Esophagus squamous epithelium (tissue), 4 donors: Measurements from ENCODE around the gene EVL.

Experiments
- POLR2A ChIP-seq, 4 donors: fragments of 450-650 bp; IDR thresholded peaks; one replicate each; pipeline ENCODE4 v1.6.1; 2017; ENCODE audit warnings: antibody characterized with exemption in 4 of 4, mild to moderate bottlenecking in 4 of 4, moderate library complexity in 3 of 4
- TF ChIP-seq, protein P1 (sequence below), 6 experiments: fragments of 450-650 bp in 4 of 6; fragments of 200-600 bp in 2 of 6; sonication (generic) in 2 of 6; IDR thresholded peaks; one replicate each; pipeline ENCODE4 v1.5.1; 2016 to 2019; ENCODE audit warnings: antibody characterized with exemption in 6 of 6, mild to moderate bottlenecking in 4 of 6, moderate library complexity in 4 of 6

DNA sequence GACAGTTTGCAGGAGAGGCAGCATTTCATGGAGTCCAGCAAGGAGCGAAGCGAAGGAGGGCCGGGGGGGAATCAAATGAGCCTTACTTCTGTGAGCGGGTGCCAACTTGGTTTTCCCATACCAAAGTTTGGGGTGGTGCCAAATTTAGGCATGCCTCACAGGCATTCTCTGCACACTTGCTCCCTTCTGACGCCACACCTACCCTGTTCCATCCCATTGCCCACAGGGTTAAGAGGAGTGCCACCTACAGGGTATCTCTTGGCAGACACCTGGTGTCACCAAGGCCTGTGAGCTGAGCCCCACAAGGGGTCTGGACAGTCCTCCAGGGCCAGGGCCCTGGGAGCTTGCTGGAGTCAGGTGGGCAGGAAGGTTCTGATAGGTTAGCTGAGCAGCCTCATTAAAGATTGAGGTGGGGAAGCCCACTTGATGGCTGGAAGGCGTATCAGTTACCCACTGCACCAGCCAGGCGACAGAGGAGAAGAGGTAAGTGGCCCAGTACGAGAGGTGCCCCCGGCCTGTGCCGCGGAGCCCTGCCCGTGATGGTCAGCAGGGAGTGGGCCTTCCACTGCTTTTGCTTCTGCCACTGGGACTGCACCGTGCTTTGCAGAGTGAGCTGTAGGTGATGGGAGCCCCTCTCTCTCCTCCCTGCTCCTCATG lies 49.0 kb downstream of the EVL start:
- TF ChIP-seq, protein P1, sequence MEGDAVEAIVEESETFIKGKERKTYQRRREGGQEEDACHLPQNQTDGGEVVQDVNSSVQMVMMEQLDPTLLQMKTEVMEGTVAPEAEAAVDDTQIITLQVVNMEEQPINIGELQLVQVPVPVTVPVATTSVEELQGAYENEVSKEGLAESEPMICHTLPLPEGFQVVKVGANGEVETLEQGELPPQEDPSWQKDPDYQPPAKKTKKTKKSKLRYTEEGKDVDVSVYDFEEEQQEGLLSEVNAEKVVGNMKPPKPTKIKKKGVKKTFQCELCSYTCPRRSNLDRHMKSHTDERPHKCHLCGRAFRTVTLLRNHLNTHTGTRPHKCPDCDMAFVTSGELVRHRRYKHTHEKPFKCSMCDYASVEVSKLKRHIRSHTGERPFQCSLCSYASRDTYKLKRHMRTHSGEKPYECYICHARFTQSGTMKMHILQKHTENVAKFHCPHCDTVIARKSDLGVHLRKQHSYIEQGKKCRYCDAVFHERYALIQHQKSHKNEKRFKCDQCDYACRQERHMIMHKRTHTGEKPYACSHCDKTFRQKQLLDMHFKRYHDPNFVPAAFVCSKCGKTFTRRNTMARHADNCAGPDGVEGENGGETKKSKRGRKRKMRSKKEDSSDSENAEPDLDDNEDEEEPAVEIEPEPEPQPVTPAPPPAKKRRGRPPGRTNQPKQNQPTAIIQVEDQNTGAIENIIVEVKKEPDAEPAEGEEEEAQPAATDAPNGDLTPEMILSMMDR (IDR thresholded peaks at IDR 0.05): no peak
- TF ChIP-seq POLR2A (IDR thresholded peaks at IDR 0.05): no peak
